ENCODE measurements around the gene ARHGAP31.

DNA sequence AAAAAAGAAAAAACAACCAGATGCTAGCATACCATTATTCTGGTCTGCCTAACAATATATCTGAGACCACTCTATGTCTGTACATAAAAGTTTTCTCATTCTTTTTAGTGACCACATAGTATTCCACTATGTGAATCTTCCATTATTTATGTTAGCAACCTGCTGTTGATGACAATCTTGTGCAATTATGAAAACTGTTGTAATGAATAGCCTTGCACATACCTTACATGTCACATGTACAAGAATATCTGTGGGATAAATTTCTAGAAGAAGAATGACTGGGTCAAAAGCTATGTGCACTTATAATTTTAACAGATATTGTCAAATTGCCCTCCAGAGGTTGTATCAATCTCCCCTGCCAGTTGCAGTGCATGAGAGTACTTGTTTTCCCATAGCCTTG is 62.5 kb downstream of the ARHGAP31 start:
- TF ChIP-seq, protein P1, sequence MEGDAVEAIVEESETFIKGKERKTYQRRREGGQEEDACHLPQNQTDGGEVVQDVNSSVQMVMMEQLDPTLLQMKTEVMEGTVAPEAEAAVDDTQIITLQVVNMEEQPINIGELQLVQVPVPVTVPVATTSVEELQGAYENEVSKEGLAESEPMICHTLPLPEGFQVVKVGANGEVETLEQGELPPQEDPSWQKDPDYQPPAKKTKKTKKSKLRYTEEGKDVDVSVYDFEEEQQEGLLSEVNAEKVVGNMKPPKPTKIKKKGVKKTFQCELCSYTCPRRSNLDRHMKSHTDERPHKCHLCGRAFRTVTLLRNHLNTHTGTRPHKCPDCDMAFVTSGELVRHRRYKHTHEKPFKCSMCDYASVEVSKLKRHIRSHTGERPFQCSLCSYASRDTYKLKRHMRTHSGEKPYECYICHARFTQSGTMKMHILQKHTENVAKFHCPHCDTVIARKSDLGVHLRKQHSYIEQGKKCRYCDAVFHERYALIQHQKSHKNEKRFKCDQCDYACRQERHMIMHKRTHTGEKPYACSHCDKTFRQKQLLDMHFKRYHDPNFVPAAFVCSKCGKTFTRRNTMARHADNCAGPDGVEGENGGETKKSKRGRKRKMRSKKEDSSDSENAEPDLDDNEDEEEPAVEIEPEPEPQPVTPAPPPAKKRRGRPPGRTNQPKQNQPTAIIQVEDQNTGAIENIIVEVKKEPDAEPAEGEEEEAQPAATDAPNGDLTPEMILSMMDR (IDR thresholded peaks at IDR 0.05), result no peak
- no peak for TF ChIP-seq EP300 (IDR thresholded peaks at IDR 0.05)
- no peak for TF ChIP-seq POLR2AphosphoS5 (IDR thresholded peaks at IDR 0.05)

Measured in gastroesophageal sphincter (tissue), 3 donors.